HEK293 (cell line): ENCODE results near the gene DGKZ.

ENCODE experiments used
- CTCF ChIA-PET: fragments of 350-600 bp; formaldehyde crosslinking; extraction: SDS; loops from one replicate; lab custom pipeline; 2021; ENCODE audit warnings: antibody characterized with exemption; lab: Yijun Ruan, JAX
- POLR2A ChIA-PET: fragments of 300-600 bp; formaldehyde crosslinking; extraction: SDS; loops from one replicate; lab custom pipeline; 2020; ENCODE audit warnings: antibody characterized with exemption, inconsistent platforms; lab: Yijun Ruan, JAX
- H3K27ac ChIP-seq: fragments of 200-500 bp; sonication (Bioruptor generic); 2 replicates; pipeline ENCODE4 v1.5.1; 2014; ENCODE audit warnings: low read depth, low read length, control low read depth, inconsistent platforms; ENCODE audit errors: extremely low read depth
- H3K36me3 ChIP-seq, 2 experiments: fragments of 200-500 bp in 1 of 2; sonication (Bioruptor generic) in 1 of 2; 1 replicate in 1 of 2; 2 replicates in 1 of 2; pipeline ENCODE4 v1.5.1; 2014 to 2017; ENCODE audit warnings: inconsistent platforms in 2 of 2, low read length in 2 of 2; ENCODE audit not compliant: control insufficient read depth in 2 of 2, insufficient read depth in 1 of 2
- H3K4me1 ChIP-seq: fragments of 200-500 bp; sonication (Bioruptor generic); 2 replicates; pipeline ENCODE4 v1.5.1; 2014; ENCODE audit warnings: mild to moderate bottlenecking, low read length, inconsistent platforms; ENCODE audit not compliant: control insufficient read depth, insufficient read depth
- H3K4me3 ChIP-seq: 2 replicates; pipeline ENCODE4 v1.5.1; 2011; ENCODE audit warnings: low read depth, mild to moderate bottlenecking, control low read depth, low read length, moderate library complexity
- H3K9me3 ChIP-seq: fragments of 200-500 bp; sonication (Bioruptor generic); 2 replicates; pipeline ENCODE4 v1.5.1; 2014; ENCODE audit warnings: low read depth, low read length, inconsistent platforms; ENCODE audit not compliant: control insufficient read depth, insufficient read depth
- EGR2 ChIP-seq: fragments of 450-650 bp; formaldehyde crosslinking; IDR thresholded peaks from 2 replicates; pipeline ENCODE4 v1.5.1; 2016; ENCODE audit warnings: low read depth, missing biosample characterization, missing genetic modification characterization
- SP7 ChIP-seq: fragments of 450-650 bp; formaldehyde crosslinking; IDR thresholded peaks from 2 replicates; pipeline ENCODE4 v1.5.1; 2016; ENCODE audit warnings: missing biosample characterization, missing genetic modification characterization
- WT1 ChIP-seq: fragments of 450-650 bp; formaldehyde crosslinking; IDR thresholded peaks from 2 replicates; pipeline ENCODE4 v1.5.1; 2016; ENCODE audit warnings: missing biosample characterization, missing genetic modification characterization
- YY1 ChIP-seq: fragments of 450-650 bp; formaldehyde crosslinking; IDR thresholded peaks from 2 replicates; pipeline ENCODE4 v1.5.1; 2018; ENCODE audit warnings: missing biosample characterization, missing genetic modification characterization
- ZFHX2 ChIP-seq: fragments of 450-650 bp; formaldehyde crosslinking; conservative IDR thresholded peaks from 2 replicates; pipeline ENCODE4 v1.5.1; 2016; ENCODE audit warnings: missing biosample characterization, missing genetic modification characterization
- ZNF221 ChIP-seq: fragments of 450-650 bp; formaldehyde crosslinking; IDR thresholded peaks from 2 replicates; pipeline ENCODE4 v1.5.1; 2017; ENCODE audit warnings: missing biosample characterization, missing genetic modification characterization, borderline replicate concordance
- ZNF324 ChIP-seq: fragments of 450-650 bp; formaldehyde crosslinking; IDR thresholded peaks from 2 replicates; pipeline ENCODE4 v1.5.1; 2016; ENCODE audit warnings: missing biosample characterization, missing genetic modification characterization
- ZNF335 ChIP-seq: fragments of 450-650 bp; formaldehyde crosslinking; conservative IDR thresholded peaks from 2 replicates; pipeline ENCODE4 v1.5.1; 2016; ENCODE audit warnings: missing biosample characterization, missing genetic modification characterization
- ZNF544 ChIP-seq: fragments of 450-650 bp; formaldehyde crosslinking; IDR thresholded peaks from 2 replicates; pipeline ENCODE4 v1.5.0; 2017; ENCODE audit warnings: missing biosample characterization, missing genetic modification characterization
- ZNF610 ChIP-seq: fragments of 450-650 bp; formaldehyde crosslinking; IDR thresholded peaks from 2 replicates; pipeline ENCODE4 v1.5.1; 2016; ENCODE audit warnings: missing biosample characterization, missing genetic modification characterization, borderline replicate concordance
- TF ChIP-seq, protein P1 (sequence below): fragments of 450-650 bp; formaldehyde crosslinking; conservative IDR thresholded peaks from 2 replicates; pipeline ENCODE4 v1.5.1; 2016; ENCODE audit warnings: low read depth, missing biosample characterization, missing genetic modification characterization
- TF ChIP-seq, protein P2 (sequence below): fragments of 450-650 bp; formaldehyde crosslinking; IDR thresholded peaks from 2 replicates; pipeline ENCODE4 v1.5.1; 2016; ENCODE audit warnings: missing biosample characterization, missing genetic modification characterization
- TF ChIP-seq, protein P3 (sequence below): fragments of 450-650 bp; formaldehyde crosslinking; IDR thresholded peaks from 2 replicates; pipeline ENCODE4 v1.5.1; 2016; ENCODE audit warnings: missing biosample characterization, missing genetic modification characterization

DGKZ gene

DNA sequence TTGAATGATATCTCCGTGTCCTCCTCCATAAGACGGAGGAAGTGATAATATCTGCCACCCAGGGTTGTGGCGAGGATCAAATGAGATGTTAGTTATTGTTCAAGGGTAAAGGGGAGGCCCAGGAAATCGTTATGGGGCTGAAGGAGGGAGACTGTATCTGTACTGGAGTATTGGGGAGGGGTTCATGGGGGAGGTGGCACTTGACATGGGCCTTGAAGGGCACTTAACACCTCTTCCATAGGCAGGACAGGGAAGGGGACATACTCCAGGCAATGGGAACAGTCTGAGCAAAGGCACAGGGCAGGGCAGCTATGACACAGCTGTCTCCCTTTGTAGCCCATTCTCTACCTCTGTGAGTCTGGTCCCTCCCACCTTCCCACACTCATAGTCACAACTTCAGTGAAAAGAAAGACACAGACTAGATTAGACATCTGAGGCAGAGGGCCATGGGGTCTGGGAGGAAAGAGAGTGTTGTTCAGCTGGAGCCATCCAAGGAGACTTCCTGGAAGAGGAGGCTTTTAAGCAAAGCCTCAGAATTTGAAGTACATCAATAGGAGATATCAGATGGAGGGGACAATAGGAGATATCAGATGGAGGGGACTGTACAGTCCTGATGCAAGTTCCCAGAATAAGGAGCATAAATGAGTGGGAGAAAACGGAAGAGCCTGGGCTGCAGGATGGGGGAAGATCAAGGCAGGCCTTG lies 15.8 kb upstream of the DGKZ start:
- H3K27ac ChIP-seq: no peak overlapping the region
- CTCF ChIA-PET: interaction anchor here (0.6 to 3.0 kb wide), 8 partner anchors 8 to 38 kb away, joined by 3 to 16 read pairs (median 6); partner anchors contain the start of gene DGKZ
- no peaks in the 10 kb centered on the region for H3K4me1 ChIP-seq
- POLR2A ChIA-PET: interaction anchor here (0.7 kb wide), 1 partner anchor 88 kb away, joined by 3 read pairs; no protein-coding TSS in a partner anchor
- H3K4me3 ChIP-seq: no peak overlapping the region
- H3K36me3 ChIP-seq: no peaks in the 10 kb centered on the region
- H3K9me3 ChIP-seq: no peaks in the 10 kb centered on the region
- TF ChIP-seq ZFHX2 (0 out of 2 replicates have a peak, but pooled peaks have one; percentile 5), ZNF335 (tag by site-specific recombination) (peak; percentile 77), YY1 (tag by site-specific recombination) (no peak), ZNF610 (tag by site-specific recombination) (no peak), ZNF221 (tag by site-specific recombination) (no peak), SP7 (tag by site-specific recombination) (peak; percentile 30; the same call in 1 of the 2 replicates), EGR2 (tag by site-specific recombination) (no peak; the same call in 1 of the 2 replicates)
- TF ChIP-seq, protein P1, sequence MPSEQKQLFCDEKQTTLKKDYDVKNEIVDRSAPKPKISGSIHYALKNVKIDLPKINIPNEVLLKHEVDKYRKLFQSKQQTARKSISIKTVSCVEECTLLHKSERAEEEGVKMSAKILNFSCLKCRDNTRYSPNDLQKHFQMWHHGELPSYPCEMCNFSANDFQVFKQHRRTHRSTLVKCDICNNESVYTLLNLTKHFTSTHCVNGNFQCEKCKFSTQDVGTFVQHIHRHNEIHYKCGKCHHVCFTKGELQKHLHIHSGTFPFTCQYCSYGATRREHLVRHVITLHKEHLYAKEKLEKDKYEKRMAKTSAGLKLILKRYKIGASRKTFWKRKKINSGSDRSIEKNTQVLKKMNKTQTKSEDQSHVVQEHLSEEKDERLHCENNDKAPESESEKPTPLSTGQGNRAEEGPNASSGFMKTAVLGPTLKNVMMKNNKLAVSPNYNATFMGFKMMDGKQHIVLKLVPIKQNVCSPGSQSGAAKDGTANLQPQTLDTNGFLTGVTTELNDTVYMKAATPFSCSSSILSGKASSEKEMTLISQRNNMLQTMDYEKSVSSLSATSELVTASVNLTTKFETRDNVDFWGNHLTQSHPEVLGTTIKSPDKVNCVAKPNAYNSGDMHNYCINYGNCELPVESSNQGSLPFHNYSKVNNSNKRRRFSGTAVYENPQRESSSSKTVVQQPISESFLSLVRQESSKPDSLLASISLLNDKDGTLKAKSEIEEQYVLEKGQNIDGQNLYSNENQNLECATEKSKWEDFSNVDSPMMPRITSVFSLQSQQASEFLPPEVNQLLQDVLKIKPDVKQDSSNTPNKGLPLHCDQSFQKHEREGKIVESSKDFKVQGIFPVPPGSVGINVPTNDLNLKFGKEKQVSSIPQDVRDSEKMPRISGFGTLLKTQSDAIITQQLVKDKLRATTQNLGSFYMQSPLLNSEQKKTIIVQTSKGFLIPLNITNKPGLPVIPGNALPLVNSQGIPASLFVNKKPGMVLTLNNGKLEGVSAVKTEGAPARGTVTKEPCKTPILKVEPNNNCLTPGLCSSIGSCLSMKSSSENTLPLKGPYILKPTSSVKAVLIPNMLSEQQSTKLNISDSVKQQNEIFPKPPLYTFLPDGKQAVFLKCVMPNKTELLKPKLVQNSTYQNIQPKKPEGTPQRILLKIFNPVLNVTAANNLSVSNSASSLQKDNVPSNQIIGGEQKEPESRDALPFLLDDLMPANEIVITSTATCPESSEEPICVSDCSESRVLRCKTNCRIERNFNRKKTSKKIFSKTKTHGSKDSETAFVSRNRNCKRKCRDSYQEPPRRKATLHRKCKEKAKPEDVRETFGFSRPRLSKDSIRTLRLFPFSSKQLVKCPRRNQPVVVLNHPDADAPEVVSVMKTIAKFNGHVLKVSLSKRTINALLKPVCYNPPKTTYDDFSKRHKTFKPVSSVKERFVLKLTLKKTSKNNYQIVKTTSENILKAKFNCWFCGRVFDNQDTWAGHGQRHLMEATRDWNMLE (tag by site-specific recombination): no peak

DNA sequence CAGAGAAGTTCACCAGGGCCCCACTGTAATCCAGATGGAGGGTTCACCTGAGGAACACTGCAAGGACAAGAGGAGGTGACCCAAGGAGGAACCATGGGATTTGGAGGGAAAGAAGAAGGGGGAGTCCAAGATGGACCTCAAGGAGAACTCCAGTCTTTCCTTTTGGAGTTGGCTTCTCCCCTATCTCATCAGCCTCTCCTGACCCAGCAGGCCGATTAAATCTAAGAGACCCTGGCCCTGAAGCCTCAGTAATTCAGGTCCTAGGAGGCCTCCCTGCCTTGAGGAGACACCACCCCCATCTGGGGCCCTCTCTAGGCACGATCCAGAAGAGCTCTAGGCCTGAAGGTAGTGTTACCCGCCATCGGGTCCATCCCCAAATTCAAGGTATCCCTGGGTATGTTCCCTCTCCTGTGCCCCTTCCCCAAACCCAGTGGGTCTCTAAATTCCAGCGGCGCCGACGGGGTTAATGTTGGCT lies 15.1 kb upstream of the DGKZ start:
- ChIA-PET POLR2A (interaction anchor here (0.6 kb wide), 1 partner anchor 1647 kb away, joined by 8 read pairs; no protein-coding TSS in a partner anchor), CTCF (interaction anchor here (0.6 to 3.0 kb wide), 6 partner anchors 9 to 367 kb away, joined by 4 to 16 read pairs (median 6); partner anchors contain the start of gene DGKZ)
- no peak overlapping the region for H3K27ac ChIP-seq
- H3K4me1 ChIP-seq: no peaks in the 10 kb centered on the region
- no peaks in the 10 kb centered on the region for H3K36me3 ChIP-seq
- TF ChIP-seq ZNF324 (tag by site-specific recombination) (no peak), ZNF544 (no peak), WT1 (tag by site-specific recombination) (no peak)
- TF ChIP-seq, protein P2, sequence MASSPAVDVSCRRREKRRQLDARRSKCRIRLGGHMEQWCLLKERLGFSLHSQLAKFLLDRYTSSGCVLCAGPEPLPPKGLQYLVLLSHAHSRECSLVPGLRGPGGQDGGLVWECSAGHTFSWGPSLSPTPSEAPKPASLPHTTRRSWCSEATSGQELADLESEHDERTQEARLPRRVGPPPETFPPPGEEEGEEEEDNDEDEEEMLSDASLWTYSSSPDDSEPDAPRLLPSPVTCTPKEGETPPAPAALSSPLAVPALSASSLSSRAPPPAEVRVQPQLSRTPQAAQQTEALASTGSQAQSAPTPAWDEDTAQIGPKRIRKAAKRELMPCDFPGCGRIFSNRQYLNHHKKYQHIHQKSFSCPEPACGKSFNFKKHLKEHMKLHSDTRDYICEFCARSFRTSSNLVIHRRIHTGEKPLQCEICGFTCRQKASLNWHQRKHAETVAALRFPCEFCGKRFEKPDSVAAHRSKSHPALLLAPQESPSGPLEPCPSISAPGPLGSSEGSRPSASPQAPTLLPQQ (tag by site-specific recombination): no peak
- TF ChIP-seq, protein P3, sequence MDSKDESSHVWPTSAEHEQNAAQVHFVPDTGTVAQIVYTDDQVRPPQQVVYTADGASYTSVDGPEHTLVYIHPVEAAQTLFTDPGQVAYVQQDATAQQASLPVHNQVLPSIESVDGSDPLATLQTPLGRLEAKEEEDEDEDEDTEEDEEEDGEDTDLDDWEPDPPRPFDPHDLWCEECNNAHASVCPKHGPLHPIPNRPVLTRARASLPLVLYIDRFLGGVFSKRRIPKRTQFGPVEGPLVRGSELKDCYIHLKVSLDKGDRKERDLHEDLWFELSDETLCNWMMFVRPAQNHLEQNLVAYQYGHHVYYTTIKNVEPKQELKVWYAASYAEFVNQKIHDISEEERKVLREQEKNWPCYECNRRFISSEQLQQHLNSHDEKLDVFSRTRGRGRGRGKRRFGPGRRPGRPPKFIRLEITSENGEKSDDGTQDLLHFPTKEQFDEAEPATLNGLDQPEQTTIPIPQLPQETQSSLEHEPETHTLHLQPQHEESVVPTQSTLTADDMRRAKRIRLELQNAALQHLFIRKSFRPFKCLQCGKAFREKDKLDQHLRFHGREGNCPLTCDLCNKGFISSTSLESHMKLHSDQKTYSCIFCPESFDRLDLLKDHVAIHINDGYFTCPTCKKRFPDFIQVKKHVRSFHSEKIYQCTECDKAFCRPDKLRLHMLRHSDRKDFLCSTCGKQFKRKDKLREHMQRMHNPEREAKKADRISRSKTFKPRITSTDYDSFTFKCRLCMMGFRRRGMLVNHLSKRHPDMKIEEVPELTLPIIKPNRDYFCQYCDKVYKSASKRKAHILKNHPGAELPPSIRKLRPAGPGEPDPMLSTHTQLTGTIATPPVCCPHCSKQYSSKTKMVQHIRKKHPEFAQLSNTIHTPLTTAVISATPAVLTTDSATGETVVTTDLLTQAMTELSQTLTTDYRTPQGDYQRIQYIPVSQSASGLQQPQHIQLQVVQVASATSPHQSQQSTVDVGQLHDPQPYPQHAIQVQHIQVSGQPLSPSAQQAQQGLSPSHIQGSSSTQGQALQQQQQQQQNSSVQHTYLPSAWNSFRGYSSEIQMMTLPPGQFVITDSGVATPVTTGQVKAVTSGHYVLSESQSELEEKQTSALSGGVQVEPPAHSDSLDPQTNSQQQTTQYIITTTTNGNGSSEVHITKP: peak; percentile 75
- peak overlapping the region; percentile 34 for H3K4me3 ChIP-seq
- H3K9me3 ChIP-seq: no peaks in the 10 kb centered on the region
